ENCODE data around the gene DNAI4. TPM values are rescaled to one million over a fixed set of nuclear protein-coding genes. Genes with fewer than 3 reads are reported as not detected.

DNAI4 gene
- total RNA-seq, 4 donors from 2014 or later: 1.8 to 12.4 (median 3.3) TPM

- no peak overlapping the region for H3K27ac ChIP-seq
- no peaks in the 10 kb centered on the region for H3K27me3 ChIP-seq
- no peaks in the 10 kb centered on the region for H3K36me3 ChIP-seq
- H3K9me3 ChIP-seq: no peaks in the 10 kb centered on the region
- no peaks in the 10 kb centered on the region for H3K4me1 ChIP-seq
- no peak overlapping the region for H3K4me3 ChIP-seq
- no peak for DNase-seq
- no peak for TF ChIP-seq POLR2A (IDR thresholded peaks at IDR 0.05)
- no peak for TF ChIP-seq CTCF (IDR thresholded peaks at IDR 0.05)
Measured at GRCh38 chr1:66850989-66851388, 73.7 kb downstream of the DNAI4 start.

GRCh38 chr1:66848193-66848592 lies 76.5 kb downstream of the DNAI4 start:
- H3K27me3 ChIP-seq: no peaks in the 10 kb centered on the region
- H3K4me1 ChIP-seq: no peaks in the 10 kb centered on the region
- H3K9me3 ChIP-seq: no peaks in the 10 kb centered on the region
- H3K27ac ChIP-seq: no peak overlapping the region
- no peaks in the 10 kb centered on the region for H3K36me3 ChIP-seq
- TF ChIP-seq CTCF (IDR thresholded peaks at IDR 0.05) (no peak), POLR2A (IDR thresholded peaks at IDR 0.05) (no peak)
- no peak for DNase-seq
- no peak overlapping the region for H3K4me3 ChIP-seq

- no peaks in the 10 kb centered on the region for H3K36me3 ChIP-seq
- H3K27ac ChIP-seq: no peak overlapping the region
- DNase-seq: no peak
- no peaks in the 10 kb centered on the region for H3K27me3 ChIP-seq
- TF ChIP-seq POLR2A (IDR thresholded peaks at IDR 0.05) (no peak), CTCF (IDR thresholded peaks at IDR 0.05) (no peak)
- H3K4me1 ChIP-seq: no peaks in the 10 kb centered on the region
- no peaks in the 10 kb centered on the region for H3K9me3 ChIP-seq
- no peak overlapping the region for H3K4me3 ChIP-seq
Measured at GRCh38 chr1:66840929-66841328, 83.7 kb downstream of the DNAI4 start.

GRCh38 chr1:66834926-66835325 lies 89.7 kb downstream of the DNAI4 start:
- no peaks in the 10 kb centered on the region for H3K36me3 ChIP-seq
- no peak for DNase-seq
- no peak overlapping the region for H3K4me3 ChIP-seq
- H3K27ac ChIP-seq: no peak overlapping the region
- no peaks in the 10 kb centered on the region for H3K27me3 ChIP-seq
- no peaks in the 10 kb centered on the region for H3K9me3 ChIP-seq
- TF ChIP-seq POLR2A (IDR thresholded peaks at IDR 0.05) (no peak), CTCF (IDR thresholded peaks at IDR 0.05) (no peak)
- H3K4me1 ChIP-seq: no peaks in the 10 kb centered on the region

GRCh38 chr1:66833112-66833511 lies 91.5 kb downstream of the DNAI4 start:
- no peaks in the 10 kb centered on the region for H3K36me3 ChIP-seq
- no peak overlapping the region for H3K27ac ChIP-seq
- DNase-seq: no peak
- H3K9me3 ChIP-seq: no peaks in the 10 kb centered on the region
- TF ChIP-seq CTCF (IDR thresholded peaks at IDR 0.05): no peak
- TF ChIP-seq POLR2A (IDR thresholded peaks at IDR 0.05): no peak
- H3K4me1 ChIP-seq: no peaks in the 10 kb centered on the region
- no peak overlapping the region for H3K4me3 ChIP-seq
- no peaks in the 10 kb centered on the region for H3K27me3 ChIP-seq

Measured in Peyer's patch (tissue), 4 donors.